ENCODE data around the gene RGP1. TPM values are rescaled to one million over a fixed set of nuclear protein-coding genes. Genes with fewer than 3 reads are reported as not detected.

Gene RGP1
- total and polyA plus RNA-seq, 9 of the 15 experiments (the other 6 are each of a cell fraction or from before 2014, with no cell fraction given), result 0.42 to 13.8 (median 6.7) TPM

GRCh38 chr9:35763803-35764202 is 14.7 kb downstream of the RGP1 start:
- Histone ChIP-seq H3K79me2 (ENCODE audit: control insufficient read depth, insufficient read depth, low read length) (peaks cover 40% of the 10 kb centered on the region), H3K36me3 (ENCODE audit: control insufficient read depth, insufficient read depth, low read length) (no peaks in the 10 kb centered on the region), H3K9me3 (replicated peaks; ENCODE audit: control insufficient read depth, insufficient read depth, low read depth, low read length) (no peaks in the 10 kb centered on the region), H3K4me3 (no peak overlapping the region), H2AFZ (ENCODE audit: low read depth, low read length) (no peak overlapping the region), H3K27ac (ENCODE audit: extremely low read depth, low read depth, low read length) (no peak overlapping the region), H3K4me2 (ENCODE audit: insufficient read depth, low read length) (no peak overlapping the region), H3K9ac (ENCODE audit: insufficient read depth in 1 of 2, low read depth in 2 of 2, low read length in 2 of 2) (no peak overlapping the region), H3K9me1 (ENCODE audit: control insufficient read depth, insufficient read depth, low read length) (no peaks in the 10 kb centered on the region), H3K27me3 (ENCODE audit: control insufficient read depth in 2 of 2, insufficient read depth in 2 of 2, low read length in 2 of 2) (no peaks in the 10 kb centered on the region), H3K4me1 (replicated peaks in 1 of 2; ENCODE audit: control insufficient read depth in 2 of 2, insufficient read depth in 2 of 2, low read length in 2 of 2) (no peaks in the 10 kb centered on the region), H4K20me1 (replicated peaks; ENCODE audit: control insufficient read depth, insufficient read depth, low read length) (no peaks in the 10 kb centered on the region)
- 80% methylated on average over 1 of the region's 1 CpG for WGBS (ENCODE audit: insufficient coverage, low coverage, missing lambda C conversion rate)
- TF ChIP-seq MEIS2 (IDR thresholded peaks at IDR 0.05; ENCODE audit: partially characterized antibody), result peak; percentile 7
- peak; percentile 12 for TF ChIP-seq RBM25 (IDR thresholded peaks at IDR 0.05; ENCODE audit: low read depth, low read length, severe bottlenecking)
- TF ChIP-seq FIP1L1 (IDR thresholded peaks at IDR 0.05; ENCODE audit: low read depth, low read length, poor library complexity, severe bottlenecking), result no peak
- peak; percentile 67; the same call in 1 of the 2 replicates for TF ChIP-seq SPI1 (IDR thresholded peaks at IDR 0.05; ENCODE audit: borderline replicate concordance, low read depth, low read length)
- TF ChIP-seq ZNF507 (tag; conservative IDR thresholded peaks at IDR 0.05), result no peak
- no peak for TF ChIP-seq ZNF512 (tag; IDR thresholded peaks at IDR 0.05)
- TF ChIP-seq CBFA2T3 (IDR thresholded peaks at IDR 0.05), result no peak
- in situ Hi-C loops (cut with MboI), result no loop called here
- no TSS peak for BruUV-seq (replicated peaks)
- ChIA-PET CTCF (ENCODE audit: low intra/inter-chr PET ratio) (no interaction called here), POLR2A (no interaction called here)
- intact Hi-C loops (cut with micrococcal nuclease), result no loop called here
- DNase-seq (ENCODE audit: extremely low read depth in 1 of 4, low spot score in 3 of 4) (no peak), ATAC-seq (no peak), FAIRE-seq (no peak)
